ENCODE data around the gene CYP4F22. TPM values are rescaled to one million over a fixed set of nuclear protein-coding genes. Genes with fewer than 3 reads are reported as not detected.

The CYP4F22 gene
- total RNA-seq, 2 donors from 2014 or later: not detected

- DNase-seq (ENCODE audit: low spot score): no peak
- no peak for TF ChIP-seq CTCF (IDR thresholded peaks at IDR 0.05)
- no peaks in the 10 kb centered on the region for H3K36me3 ChIP-seq
- H3K4me3 ChIP-seq: no peak overlapping the region
- H3K9me3 ChIP-seq: no peaks in the 10 kb centered on the region
- H3K4me1 ChIP-seq (ENCODE audit: control insufficient read depth in 1 of 2, low read depth in 2 of 2): no peaks in the 10 kb centered on the region
- H3K27me3 ChIP-seq (replicated peaks; ENCODE audit: insufficient read depth): no peaks in the 10 kb centered on the region
- no peak overlapping the region for H3K27ac ChIP-seq
- ATAC-seq (ENCODE audit: insufficient number of reproducible peaks, low FRiP score, low read depth): no peak
Observed at GRCh38 chr19:15595069-15595468, 86.7 kb downstream of the CYP4F22 start.

Other genes with a start within 250 kb of the CYP4F22 start
- gene BRD4, start 176.0 kb upstream of the CYP4F22 start, total RNA-seq: 10 to 100 TPM; 49.0 to 70.9 TPM
- gene AKAP8, start 128.7 kb upstream of the CYP4F22 start, total RNA-seq: 10 to 100 TPM; 18.7 to 54.9 TPM
- gene AKAP8L, start 89.5 kb upstream of the CYP4F22 start, total RNA-seq: 100 to 1,000 TPM; 163 to 247 TPM
- 10 to 100 TPM; 37.8 to 45.3 TPM for gene WIZ, start 58.6 kb upstream of the CYP4F22 start, total RNA-seq
- 1 to 10 TPM; 4.1 to 5.1 TPM for gene RASAL3, start 44.0 kb upstream of the CYP4F22 start, total RNA-seq
- gene PGLYRP2, start 29.0 kb upstream of the CYP4F22 start, total RNA-seq: not detected
- not detected for gene CYP4F8, start 106.7 kb downstream of the CYP4F22 start, total RNA-seq
- gene CYP4F3, start 132.4 kb downstream of the CYP4F22 start, total RNA-seq: 1 to 10 TPM in 1 of 2 donors, not detected in 1; 1.4 TPM
- 1 to 10 TPM; 4.6 to 4.7 TPM for gene CYP4F12, start 164.6 kb downstream of the CYP4F22 start, total RNA-seq
- not detected for gene OR10H2, start 219.5 kb downstream of the CYP4F22 start, total RNA-seq
- not detected for gene OR10H3, start 229.5 kb downstream of the CYP4F22 start, total RNA-seq

All from thoracic aorta (tissue), 2 donors.